ENCODE data around the gene METTL16. TPM values are rescaled to one million over a fixed set of nuclear protein-coding genes. Genes with fewer than 3 reads are reported as not detected.

Gene METTL16
- total and polyA plus RNA-seq, 2 of the 8 experiments (the other 6 are each of a cell fraction or from before 2014, with no cell fraction given) = 22.8 to 59.4 TPM

GRCh38 chr17:2369551-2370210 lies 142.0 kb downstream of the METTL16 start:
- H3K23me2 ChIP-seq (ENCODE audit: low read depth, low read length) = no peaks in the 10 kb centered on the region
- DNase-seq (ENCODE audit: low read depth in 1 of 2, low spot score in 2 of 2) = peak in 1 of 2 experiments; percentile 77
- no peak overlapping the region; a peak in 1 of 4 replicates for H3K4me2 ChIP-seq (ENCODE audit: insufficient read depth in 1 of 2, low read depth in 2 of 2, low read length in 2 of 2)
- TF ChIP-seq SAP30 (IDR thresholded peaks at IDR 0.05; ENCODE audit: insufficient read depth, insufficient replicate concordance, low read length) (no peak), TBP (IDR thresholded peaks at IDR 0.05; ENCODE audit: low read depth, low read length) (no peak), RAD21 (IDR thresholded peaks at IDR 0.05 in 1 of 2, conservative IDR thresholded peaks at IDR 0.05 in 1 of 2; ENCODE audit: low read depth in 2 of 2, low read length in 2 of 2) (peak; percentile 53 to 64), SP2 (IDR thresholded peaks at IDR 0.05; ENCODE audit: low read length) (no peak), KDM4A (IDR thresholded peaks at IDR 0.05; ENCODE audit: low read depth, low read length, severe bottlenecking) (no peak), CTCF (IDR thresholded peaks at IDR 0.05; ENCODE audit: control extremely low read depth in 1 of 3, insufficient read depth in 1 of 3, low read depth in 1 of 3, low read length in 3 of 3) (peak; percentile 45 to 54 (median 48)), CREB1 (IDR thresholded peaks at IDR 0.05) (no peak), GABPA (IDR thresholded peaks at IDR 0.05; ENCODE audit: borderline replicate concordance, insufficient read depth, low read length) (no peak), ASH2L (IDR thresholded peaks at IDR 0.05; ENCODE audit: low read length) (no peak)

More at GRCh38 chr17:2369551-2370210, 142.0 kb downstream of the METTL16 start:
- ChIA-PET CTCF (ENCODE audit: partially characterized antibody) (interaction anchor here (0.6 to 13.4 kb wide), 26 partner anchors 8 to 574 kb away, joined by 3 to 209 read pairs (median 4); partner anchors contain the start of gene TSR1), POLR2A (ENCODE audit: partially characterized antibody) (interaction anchor here (0.7 to 5.7 kb wide), 14 partner anchors 9 to 354 kb away, joined by 3 to 34 read pairs (median 4); partner anchors contain the start of genes SGSM2, SMG6, SRR and TSR1)
- Histone ChIP-seq H3K4me3 (ENCODE audit: extremely low read depth in 1 of 4, insufficient read depth in 2 of 4, low read depth in 3 of 4, low read length in 4 of 4) (no peak overlapping the region), H3K27ac (ENCODE audit: low read depth, low read length) (no peak overlapping the region), H4K5ac (ENCODE audit: insufficient read length, low read depth, low read length) (no peak overlapping the region), H2AFZ (ENCODE audit: low read length) (no peak overlapping the region), H3K9ac (replicated peaks in 1 of 4; ENCODE audit: extremely low read depth in 1 of 4, low read depth in 3 of 4, low read length in 3 of 4) (no peak overlapping the region), H2BK15ac (ENCODE audit: low read length) (no peak overlapping the region; the same call in 1 of the 2 replicates), H3K4me1 (replicated peaks in 1 of 4; ENCODE audit: control insufficient read depth in 3 of 4, insufficient read depth in 4 of 4, low read length in 3 of 4) (peaks cover 0 to 12% (median 5%) of the 10 kb centered on the region in 4 experiments; a peak in 3 of 7 replicates), H3K4ac (replicated peaks; ENCODE audit: insufficient read length, low read depth, low read length) (no peak overlapping the region), H4K8ac (ENCODE audit: extremely low read depth, insufficient read depth, low read length) (no peak overlapping the region), H3K27me3 (replicated peaks in 1 of 4; ENCODE audit: control insufficient read depth in 3 of 4, extremely low read depth in 1 of 4, insufficient read depth in 3 of 4, low read length in 3 of 4) (no peaks in the 10 kb centered on the region), H4K91ac (replicated peaks; ENCODE audit: insufficient read length, low read length) (no peak overlapping the region), H2BK12ac (ENCODE audit: low read depth, low read length) (no peak overlapping the region), H3K18ac (ENCODE audit: extremely low read depth, low read length) (no peak overlapping the region), H3K79me1 (ENCODE audit: low read depth, low read length) (no peaks in the 10 kb centered on the region), H2AK5ac (ENCODE audit: low read depth, low read length) (peak overlapping the region; percentile 57; the same call in 1 of the 2 replicates), H3K79me2 (ENCODE audit: control insufficient read depth in 1 of 2, insufficient read depth in 2 of 2, low read length in 2 of 2) (no peaks in the 10 kb centered on the region), H2BK5ac (ENCODE audit: low read depth, low read length) (peak overlapping the region; percentile 44; the same call in 1 of the 2 replicates), H3K23ac (ENCODE audit: insufficient read length) (no peak overlapping the region), H4K20me1 (replicated peaks in 1 of 2; ENCODE audit: control insufficient read depth in 1 of 2, insufficient read depth in 2 of 2, low read length in 2 of 2) (peaks cover 2 to 3% of the 10 kb centered on the region in 2 experiments), H3K9me3 (ENCODE audit: insufficient read depth in 2 of 2, low read depth in 1 of 2, low read length in 1 of 2) (no peaks in the 10 kb centered on the region), H3K36me3 (ENCODE audit: control insufficient read depth in 2 of 4, insufficient read depth in 4 of 4, low read length in 3 of 4) (peaks cover 0 to 11% (median 5%) of the 10 kb centered on the region in 4 experiments; a peak in 4 of 8 replicates), H2BK20ac (ENCODE audit: low read length) (no peak overlapping the region), H2BK120ac (replicated peaks; ENCODE audit: low read depth, low read length) (no peak overlapping the region), H3K56ac (replicated peaks; ENCODE audit: insufficient read length, low read depth, low read length) (no peak overlapping the region), H3K14ac (ENCODE audit: insufficient read length) (no peak overlapping the region)
- 65% methylated on average over 18 of the region's 20 CpGs; no CpG with 5 or more reads in 1 of the 2 experiments for WGBS, 2 experiments (ENCODE audit: extremely low coverage in 1 of 2, insufficient coverage in 1 of 2, insufficient read length in 1 of 2, insufficient replicate concordance in 2 of 2, low coverage in 1 of 2, low lambda C conversion rate in 2 of 2, missing lambda C conversion rate in 1 of 2)
- FAIRE-seq = no peak
